Liver (tissue), 9 donors: ENCODE measurements around the gene TMEM91. TPM values are rescaled to one million over a fixed set of nuclear protein-coding genes. Genes with fewer than 3 reads are reported as not detected.
"Not testable (repeated sequence)": the region's sequence is repeated elsewhere in the genome, so short reads cannot be mapped to it uniquely, and the experiment has no call there.

Experiments
- DNase-seq: peaks from one replicate; pipeline ENCODE4 v3.0.0-alpha.2; 2017; ENCODE audit warnings: low spot score
- H3K27ac ChIP-seq, 2 donors: one replicate each; pipeline ENCODE4 v1.7.0; 2013; ENCODE audit warnings: inconsistent platforms in 2 of 2, low read length in 2 of 2, control low read depth in 1 of 2, low read depth in 1 of 2, mild to moderate bottlenecking in 1 of 2
- H3K27me3 ChIP-seq, 4 donors: one replicate each; pipeline versions ENCODE4 v1.6.1 to v1.7.0; 2013; ENCODE audit warnings: low read length in 3 of 4, inconsistent platforms in 1 of 4, mild to moderate bottlenecking in 1 of 4, moderate library complexity in 1 of 4; ENCODE audit not compliant: control insufficient read depth in 4 of 4, insufficient read depth in 4 of 4
- H3K36me3 ChIP-seq, 4 donors: one replicate each; pipeline versions ENCODE4 v1.6.1 to v1.7.0; 2013; ENCODE audit warnings: low read length in 3 of 4, mild to moderate bottlenecking in 3 of 4, low read depth in 1 of 4, moderate library complexity in 1 of 4; ENCODE audit not compliant: control insufficient read depth in 4 of 4, insufficient read depth in 3 of 4
- H3K4me1 ChIP-seq, 4 donors: one replicate each; pipeline versions ENCODE4 v1.6.1 to v1.7.0; 2013; ENCODE audit warnings: low read length in 3 of 4, mild to moderate bottlenecking in 3 of 4, moderate library complexity in 1 of 4; ENCODE audit not compliant: control insufficient read depth in 4 of 4, insufficient read depth in 4 of 4
- H3K4me3 ChIP-seq, 3 donors: one replicate each; pipeline versions ENCODE4 v1.6.1 to v1.7.0; 2013; ENCODE audit warnings: low read length in 3 of 3, control low read depth in 1 of 3, low read depth in 1 of 3, mild to moderate bottlenecking in 1 of 3
- H3K9ac ChIP-seq, 2 donors: one replicate each; pipeline ENCODE4 v1.7.0; 2013; ENCODE audit warnings: low read length in 2 of 2, mild to moderate bottlenecking in 2 of 2, moderate library complexity in 2 of 2, control low read depth in 1 of 2, low read depth in 1 of 2
- H3K9me3 ChIP-seq, 4 donors: one replicate each; pipeline versions ENCODE4 v1.6.1 to v1.7.0; 2013; ENCODE audit warnings: low read length in 3 of 4; ENCODE audit not compliant: control insufficient read depth in 4 of 4
- ATF3 ChIP-seq: IDR thresholded peaks from 2 replicates; pipeline ENCODE4 v1.6.1; 2016; ENCODE audit warnings: antibody characterized with exemption
- CTCF ChIP-seq: fragments of 150-350 bp; IDR thresholded peaks from 2 replicates; pipeline ENCODE4 v1.5.1; 2017; ENCODE audit warnings: improper control_type of control experiment, low read depth, low read length; ENCODE audit not compliant: missing input control
- FOXA1 ChIP-seq: IDR thresholded peaks from 2 replicates; pipeline ENCODE4 v1.6.1; 2016; ENCODE audit warnings: antibody characterized with exemption
- FOXA2 ChIP-seq: IDR thresholded peaks from 2 replicates; pipeline ENCODE4 v1.6.1; 2016; ENCODE audit warnings: antibody characterized with exemption
- GABPA ChIP-seq, 2 donors: IDR thresholded peaks in 1 of 2; conservative IDR thresholded peaks in 1 of 2; 2 replicates each; pipeline ENCODE4 v1.6.1; 2016; ENCODE audit warnings: antibody characterized with exemption in 2 of 2, mild to moderate bottlenecking in 1 of 2, moderate library complexity in 1 of 2
- HNF4A ChIP-seq, 2 donors: conservative IDR thresholded peaks; 2 replicates each; pipeline ENCODE4 v1.6.1; 2016; ENCODE audit warnings: antibody characterized with exemption in 2 of 2, mild to moderate bottlenecking in 2 of 2
- HNF4G ChIP-seq: IDR thresholded peaks from 2 replicates; pipeline ENCODE4 v1.6.1; 2016; ENCODE audit warnings: antibody characterized with exemption
- JUND ChIP-seq, 2 donors: IDR thresholded peaks; 2 replicates each; pipeline ENCODE4 v1.6.1; 2016; ENCODE audit warnings: antibody characterized with exemption in 2 of 2
- MAX ChIP-seq: IDR thresholded peaks from 2 replicates; pipeline ENCODE4 v1.6.1; 2016; ENCODE audit warnings: antibody characterized with exemption
- NR2F2 ChIP-seq: IDR thresholded peaks from 2 replicates; pipeline ENCODE4 v1.6.1; 2016; ENCODE audit warnings: antibody characterized with exemption
- RAD21 ChIP-seq, 2 donors: IDR thresholded peaks; 2 replicates each; pipeline ENCODE4 v1.6.1; 2016; ENCODE audit warnings: antibody characterized with exemption in 2 of 2, mild to moderate bottlenecking in 2 of 2
- REST ChIP-seq: IDR thresholded peaks from 2 replicates; pipeline ENCODE4 v1.6.1; 2016; ENCODE audit warnings: antibody characterized with exemption, mild to moderate bottlenecking
- RXRA ChIP-seq, 2 donors: IDR thresholded peaks; 2 replicates each; pipeline ENCODE4 v1.6.1; 2017 to 2018; ENCODE audit warnings: antibody characterized with exemption in 2 of 2, mild to moderate bottlenecking in 1 of 2
- SP1 ChIP-seq: IDR thresholded peaks from 2 replicates; pipeline ENCODE4 v1.6.1; 2018; ENCODE audit warnings: antibody characterized with exemption, mild to moderate bottlenecking
- YY1 ChIP-seq: IDR thresholded peaks from 2 replicates; pipeline ENCODE4 v1.6.1; 2016; ENCODE audit warnings: antibody characterized with exemption, mild to moderate bottlenecking
- ZBTB33 ChIP-seq: IDR thresholded peaks from 2 replicates; pipeline ENCODE4 v1.6.1; 2016; ENCODE audit warnings: antibody characterized with exemption
- WGBS: extraction: QIAGEN DNeasy Blood & Tissue Kit; methylation state at CpG from one replicate; pipeline ENCODE4 v1.1.7; 2013; 5-methylcytosine and 5-hydroxymethylcytosine counted together
- polyA plus RNA-seq, 2 donors: library from polyadenylated mRNA; stranded (reverse) in 1 of 2; unstranded in 1 of 2; fragments of 200-250 nt in 1 of 2; fragments of >200 nt in 1 of 2; fragmentation: Nextera tagmentation in 1 of 2; extraction: Ambion mirVana in 1 of 2; gene quantifications; one replicate each; pipeline versions ENCODE4 v1.2.1 to v1.2.3, GENCODE V29; 2013 to 2015
- total RNA-seq, 2 donors: library from RNA; depleted of rRNA; stranded (reverse); fragments of >200 nt; gene quantifications; one replicate each; pipeline ENCODE4 v1.2.3, GENCODE V29; 2014
- donor health status: healthy.
- donor health status: healthy.
- donor health status: healthy.
- donor health status: healthy.
- donor health status: healthy.

TMEM91 gene
- total and polyA plus RNA-seq, 4 donors: 1.6 to 4.0 (median 2.9) TPM

GRCh38 chr19:41369769-41370168 is 6.6 kb upstream of the TMEM91 start:
- Histone ChIP-seq H3K36me3 (no peaks in the 10 kb centered on the region), H3K27me3 (no peaks in the 10 kb centered on the region), H3K9ac (no peak overlapping the region), H3K4me1 (peaks cover 0 to 4% (median 3%) of the 10 kb centered on the region in 4 donors), H3K27ac (no peak overlapping the region), H3K9me3 (no peaks in the 10 kb centered on the region), H3K4me3 (no peak overlapping the region)
- no peak for DNase-seq
- no peak for TF ChIP-seq HNF4A (conservative IDR thresholded peaks at IDR 0.05)
- TF ChIP-seq SP1: no peak
- TF ChIP-seq GABPA (IDR thresholded peaks at IDR 0.05 in 1 of 2, conservative IDR thresholded peaks at IDR 0.05 in 1 of 2): no peak
- TF ChIP-seq FOXA1: no peak
- TF ChIP-seq NR2F2: no peak
- no peak for TF ChIP-seq ZBTB33
- TF ChIP-seq ATF3: no peak
- no peak for TF ChIP-seq YY1
- TF ChIP-seq JUND (IDR thresholded peaks at IDR 0.05): no peak
- TF ChIP-seq REST: no peak
- no peak for TF ChIP-seq RXRA (IDR thresholded peaks at IDR 0.05)
- no peak for TF ChIP-seq CTCF
- TF ChIP-seq RAD21 (IDR thresholded peaks at IDR 0.05): no peak
- TF ChIP-seq MAX: no peak
- no peak for TF ChIP-seq FOXA2
- no peak for TF ChIP-seq HNF4G
- 97% methylated on average over 2 of the region's 2 CpGs for WGBS

GRCh38 chr19:41371119-41371518 is 5.2 kb upstream of the TMEM91 start:
- WGBS: 95% methylated on average over 5 of the region's 5 CpGs
- not testable (repeated sequence) for H3K4me3 ChIP-seq, H3K9me3 ChIP-seq, H3K27ac ChIP-seq, H3K4me1 ChIP-seq, H3K9ac ChIP-seq, H3K27me3 ChIP-seq, H3K36me3 ChIP-seq, DNase-seq
